HUES64 (cell line): ENCODE measurements around the gene TARS1.
"Not testable (repeated sequence)": the region's sequence is repeated elsewhere in the genome, so short reads cannot be mapped to it uniquely, and the experiment has no call there.

Experiments
- H3K27ac ChIP-seq: 2 replicates; pipeline ENCODE4 v1.7.0; 2013; ENCODE audit warnings: low read depth, low read length, inconsistent platforms
- H3K27me3 ChIP-seq: 2 replicates; pipeline ENCODE4 v1.6.1; 2013; ENCODE audit warnings: mild to moderate bottlenecking, low read length; ENCODE audit not compliant: insufficient read depth
- H3K36me3 ChIP-seq: 2 replicates; pipeline ENCODE4 v1.6.1; 2013; ENCODE audit warnings: mild to moderate bottlenecking, low read length; ENCODE audit not compliant: insufficient read depth
- H3K4me1 ChIP-seq: 2 replicates; pipeline ENCODE4 v1.6.1; 2013; ENCODE audit warnings: mild to moderate bottlenecking, low read length, moderate library complexity; ENCODE audit not compliant: insufficient read depth
- H3K4me3 ChIP-seq: 2 replicates; pipeline ENCODE4 v1.5.1; 2013; ENCODE audit warnings: mild to moderate bottlenecking, low read length, moderate library complexity
- H3K9ac ChIP-seq: 2 replicates; pipeline ENCODE4 v1.6.1; 2013; ENCODE audit warnings: mild to moderate bottlenecking, low read depth, low read length
- H3K9me3 ChIP-seq: 2 replicates; pipeline ENCODE4 v1.6.1; 2013; ENCODE audit warnings: low read depth, low read length; ENCODE audit not compliant: insufficient read depth
- WGBS: fragments of 150-250, 120-280 bp; methylation state at CpG from one replicate; pipeline ENCODE4 v1.1.7; 2013; ENCODE audit warnings: missing lambda C conversion rate; 5-methylcytosine and 5-hydroxymethylcytosine counted together

Gene TARS1

DNA sequence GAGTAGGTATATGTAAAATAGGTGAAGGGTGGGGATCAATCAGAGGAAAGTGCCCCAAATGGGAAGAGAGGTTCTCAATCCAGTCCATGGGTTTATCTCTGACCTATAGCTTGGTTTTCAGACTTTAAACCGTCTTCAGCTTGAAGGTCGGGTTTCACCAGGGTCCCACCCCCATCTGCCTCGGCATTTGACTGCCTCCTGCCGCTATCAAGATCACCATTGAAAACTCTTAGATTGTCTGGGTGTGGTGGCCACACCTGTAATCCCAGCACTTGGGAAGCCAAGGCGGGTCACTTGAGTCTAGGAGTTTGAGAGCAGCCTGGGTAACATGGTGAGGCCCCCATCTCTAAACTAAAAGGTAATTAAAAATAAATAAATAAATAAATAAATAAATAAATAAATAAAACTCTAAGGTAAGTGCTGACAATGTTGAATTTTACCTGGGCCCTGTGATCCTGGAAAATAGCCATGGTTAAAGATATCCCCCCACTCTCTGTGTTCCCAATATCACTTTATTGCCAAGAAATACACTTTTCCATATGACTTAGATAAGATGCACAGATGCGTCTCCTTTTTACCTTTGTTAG is 48.8 kb downstream of the TARS1 start:
- H3K4me1 ChIP-seq: peaks cover 8% of the 10 kb centered on the region; the same call in 1 of the 2 replicates
- H3K36me3 ChIP-seq: no peaks in the 10 kb centered on the region
- no peaks in the 10 kb centered on the region for H3K27me3 ChIP-seq
- 92% methylated on average over 6 of the region's 6 CpGs for WGBS
- peaks cover 9% of the 10 kb centered on the region for H3K9me3 ChIP-seq
- H3K9ac ChIP-seq: no peak overlapping the region
- H3K27ac ChIP-seq: no peak overlapping the region
- H3K4me3 ChIP-seq: no peak overlapping the region

- H3K36me3 ChIP-seq: no peaks in the 10 kb centered on the region
Observed at GRCh38 chr5:33490071-33490665, 49.4 kb downstream of the TARS1 start.

DNA sequence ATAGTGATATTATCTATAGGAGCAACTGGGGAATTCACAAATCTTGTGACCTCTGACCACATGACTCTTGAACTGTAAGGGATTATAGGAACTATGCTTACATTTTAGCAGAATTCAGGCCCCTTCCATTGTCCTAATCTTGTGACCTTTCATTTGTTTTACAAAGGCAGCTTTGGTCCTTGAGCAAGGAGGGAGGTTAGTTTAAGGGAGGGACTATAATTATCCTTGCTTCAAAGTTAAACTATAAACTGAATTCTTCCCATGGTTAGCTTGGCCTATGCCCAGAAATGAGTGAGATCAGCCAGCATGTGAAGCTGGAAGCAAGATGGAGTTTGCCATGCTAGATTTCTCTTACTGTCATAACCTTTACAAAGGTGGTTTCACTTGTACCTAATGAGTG is 51.2 kb downstream of the TARS1 start:
- Histone ChIP-seq H3K27ac (no peak overlapping the region), H3K4me1 (peaks cover 2% of the 10 kb centered on the region; the same call in 1 of the 2 replicates), H3K9ac (no peak overlapping the region), H3K36me3 (no peaks in the 10 kb centered on the region), H3K9me3 (peaks cover 9% of the 10 kb centered on the region), H3K27me3 (no peaks in the 10 kb centered on the region), H3K4me3 (no peak overlapping the region)

More at GRCh38 chr5:33490071-33490665, 49.4 kb downstream of the TARS1 start:
- Histone ChIP-seq H3K9me3 (peaks cover 9% of the 10 kb centered on the region), H3K27me3 (no peaks in the 10 kb centered on the region), H3K27ac (no peak overlapping the region), H3K4me3 (no peak overlapping the region), H3K4me1 (peaks cover 8% of the 10 kb centered on the region; the same call in 1 of the 2 replicates), H3K9ac (no peak overlapping the region)
- 82% methylated on average over 1 of the region's 1 CpG for WGBS

DNA sequence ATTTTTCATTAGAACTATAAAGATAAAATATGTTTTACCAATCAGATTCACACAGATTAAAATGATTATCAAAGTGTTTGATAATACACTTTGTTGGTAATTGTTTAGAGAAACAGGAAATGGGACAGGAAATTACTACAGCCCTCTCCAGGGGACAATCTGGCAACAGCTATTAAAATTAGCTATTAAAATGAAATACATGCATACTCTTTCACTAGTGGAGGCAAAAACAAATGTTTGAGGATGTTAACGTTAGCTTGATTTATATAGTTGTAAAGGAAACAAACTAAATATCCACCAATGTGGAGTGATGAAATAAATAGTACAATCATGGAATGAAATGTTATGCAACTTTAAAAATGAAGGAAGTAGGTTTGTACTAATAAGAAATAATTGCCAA is 53.7 kb downstream of the TARS1 start:
- Histone ChIP-seq H3K4me3 (no peak overlapping the region), H3K4me1 (no peaks in the 10 kb centered on the region), H3K27ac (no peak overlapping the region), H3K27me3 (no peaks in the 10 kb centered on the region), H3K9me3 (0 out of 2 replicates have a peak, but pooled peaks cover 4% of the 10 kb centered on the region), H3K9ac (no peak overlapping the region), H3K36me3 (no peaks in the 10 kb centered on the region)
- WGBS: 80% methylated on average over 1 of the region's 1 CpG

DNA sequence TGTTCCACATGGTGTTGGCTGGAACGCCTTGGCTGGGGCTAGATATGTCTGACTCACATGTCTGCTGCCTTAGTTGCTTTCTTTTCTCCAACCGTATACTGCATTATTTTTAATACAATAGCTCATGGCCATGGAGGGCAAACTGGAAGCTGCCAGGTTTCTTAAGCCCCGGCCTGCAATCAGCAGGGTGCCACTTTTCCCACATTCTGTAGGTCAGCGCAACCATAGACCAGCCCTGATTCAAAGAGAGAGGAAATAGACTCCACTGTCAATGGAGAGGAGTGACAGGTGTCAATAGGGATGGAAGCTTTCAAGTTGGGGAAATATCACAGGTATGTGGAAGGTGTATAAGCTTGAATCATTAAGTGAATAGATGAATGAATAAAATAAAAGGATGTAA is 60.5 kb downstream of the TARS1 start:
- H3K4me3 ChIP-seq: no peak overlapping the region
- no peaks in the 10 kb centered on the region; the same call in 1 of the 2 replicates for H3K4me1 ChIP-seq
- no peak overlapping the region for H3K27ac ChIP-seq
- WGBS: 92% methylated on average over 4 of the region's 4 CpGs
- no peaks in the 10 kb centered on the region for H3K27me3 ChIP-seq
- H3K9me3 ChIP-seq: no peaks in the 10 kb centered on the region
- H3K36me3 ChIP-seq: no peaks in the 10 kb centered on the region
- no peak overlapping the region for H3K9ac ChIP-seq

- Histone ChIP-seq H3K27me3 (no peaks in the 10 kb centered on the region), H3K27ac (no peak overlapping the region), H3K9ac (no peak overlapping the region), H3K4me1 (no peaks in the 10 kb centered on the region; the same call in 1 of the 2 replicates), H3K4me3 (no peak overlapping the region), H3K36me3 (no peaks in the 10 kb centered on the region), H3K9me3 (no peaks in the 10 kb centered on the region)
- 95% methylated on average over 27 of the region's 27 CpGs for WGBS
Observed at GRCh38 chr5:33501899-33502298, 61.1 kb downstream of the TARS1 start.

DNA sequence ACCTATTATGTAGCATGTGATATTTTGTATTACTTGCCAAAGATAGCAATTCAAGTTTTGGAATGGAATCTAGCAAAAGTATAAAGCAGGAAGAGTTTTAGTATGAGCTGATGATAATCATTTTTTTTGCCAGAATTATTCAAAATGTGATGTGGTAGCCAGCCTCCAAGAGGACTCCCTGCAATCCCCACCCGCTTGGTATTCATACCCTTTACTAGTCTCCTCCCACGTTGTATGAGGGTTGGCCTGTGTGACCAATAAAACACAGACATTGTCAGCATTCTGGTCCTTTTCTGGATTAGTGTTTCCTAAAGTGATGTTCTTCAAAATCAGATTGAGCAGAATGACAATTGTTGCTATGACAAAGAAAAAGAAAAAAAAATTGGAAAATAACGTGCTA is 63.8 kb downstream of the TARS1 start:
- Histone ChIP-seq H3K27me3 (no peaks in the 10 kb centered on the region), H3K9ac (no peak overlapping the region), H3K9me3 (no peaks in the 10 kb centered on the region), H3K27ac (no peak overlapping the region), H3K4me3 (no peak overlapping the region), H3K4me1 (no peaks in the 10 kb centered on the region; the same call in 1 of the 2 replicates), H3K36me3 (no peaks in the 10 kb centered on the region)
- 92% methylated on average over 3 of the region's 3 CpGs for WGBS

- no peak overlapping the region for H3K4me3 ChIP-seq
- no peaks in the 10 kb centered on the region for H3K9me3 ChIP-seq
- WGBS: 98% methylated on average over 4 of the region's 4 CpGs
- no peaks in the 10 kb centered on the region for H3K27me3 ChIP-seq
- H3K36me3 ChIP-seq: no peaks in the 10 kb centered on the region
- no peak overlapping the region for H3K9ac ChIP-seq
- no peak overlapping the region for H3K27ac ChIP-seq
- H3K4me1 ChIP-seq: no peaks in the 10 kb centered on the region; the same call in 1 of the 2 replicates
Observed at GRCh38 chr5:33507426-33507825, 66.7 kb downstream of the TARS1 start.

DNA sequence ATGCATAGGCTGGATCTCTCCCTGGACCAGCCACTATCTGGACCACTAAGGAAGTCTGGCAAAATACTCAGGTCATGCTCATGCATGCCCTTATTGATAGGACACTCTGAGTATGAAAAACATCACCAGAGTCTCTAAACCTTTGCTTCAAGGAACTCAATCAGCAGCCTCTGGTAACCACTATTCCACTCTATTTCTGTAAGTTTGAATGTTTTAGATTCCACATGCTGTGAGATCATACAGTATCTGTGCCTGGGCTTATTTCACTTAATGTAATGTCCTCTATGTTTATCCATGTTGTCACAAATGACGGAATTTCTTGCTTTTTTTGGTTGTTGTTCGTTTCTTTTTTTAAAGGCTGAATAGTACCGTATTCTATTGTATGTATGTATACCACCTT is 68.3 kb downstream of the TARS1 start:
- Histone ChIP-seq H3K36me3 (no peaks in the 10 kb centered on the region), H3K27me3 (no peaks in the 10 kb centered on the region), H3K9ac (no peak overlapping the region), H3K4me3 (no peak overlapping the region), H3K4me1 (no peaks in the 10 kb centered on the region; the same call in 1 of the 2 replicates), H3K9me3 (no peaks in the 10 kb centered on the region), H3K27ac (no peak overlapping the region)
- WGBS: 100% methylated on average over 2 of the region's 3 CpGs

GRCh38 chr5:33513462-33514185 is 72.9 kb downstream of the TARS1 start:
- no peak overlapping the region for H3K4me3 ChIP-seq
- H3K36me3 ChIP-seq: no peaks in the 10 kb centered on the region
- 99% methylated on average over 3 of the region's 3 CpGs for WGBS
- no peaks in the 10 kb centered on the region for H3K27me3 ChIP-seq
- H3K4me1 ChIP-seq: no peaks in the 10 kb centered on the region
- H3K9me3 ChIP-seq: 0 out of 2 replicates have a peak, but pooled peaks cover 3% of the 10 kb centered on the region
- H3K9ac ChIP-seq: no peak overlapping the region
- H3K27ac ChIP-seq: no peak overlapping the region

DNA sequence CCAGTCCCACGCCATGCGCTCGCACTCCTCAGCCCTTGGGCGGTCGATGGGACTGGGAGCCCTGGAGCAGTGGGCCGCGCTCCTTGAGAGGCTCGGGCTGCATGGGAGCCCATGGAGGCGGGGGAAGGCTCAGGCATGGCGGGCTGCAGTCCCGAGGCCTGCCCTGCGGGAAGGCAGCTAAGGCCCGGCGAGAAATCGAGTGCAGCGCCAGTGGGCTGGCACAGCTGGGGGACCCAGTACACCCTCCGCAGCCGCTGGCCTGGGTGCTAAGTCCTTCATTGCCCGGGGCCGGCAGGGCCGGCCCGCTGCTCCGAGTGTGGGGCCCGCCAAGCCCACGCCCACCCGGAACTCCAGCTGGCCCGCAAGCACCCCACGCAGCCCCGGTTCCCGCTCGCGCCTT is 74.6 kb downstream of the TARS1 start:
- not testable (repeated sequence) for H3K9me3 ChIP-seq, H3K27ac ChIP-seq, H3K4me1 ChIP-seq, H3K9ac ChIP-seq, H3K36me3 ChIP-seq, H3K27me3 ChIP-seq, H3K4me3 ChIP-seq
- 96% methylated on average over 32 of the region's 32 CpGs for WGBS
